Natural killer cell (primary cell): ENCODE results near the gene DNASE1L3. TPM values are rescaled to one million over a fixed set of nuclear protein-coding genes. Genes with fewer than 3 reads are reported as not detected.

Experiments
- ATAC-seq, 3 donors: fragments of 150-1000 bp in 2 of 3; fragments of 200-7000 bp in 1 of 3; cut with Tn5 transposase; 1 replicate in 1 of 3; 2 replicates in 2 of 3; pipeline ENCODE4 v1.10.0; 2021; ENCODE audit warnings: mild to moderate bottlenecking in 2 of 3, moderate library complexity in 2 of 3
- DNase-seq, 2 donors: peaks; one replicate each; pipeline versions ENCODE4 v3.0.0 to v3.0.0-alpha.2; 2013 to 2021; ENCODE audit warnings: mixed read lengths in 1 of 2
- H3K27ac ChIP-seq: one replicate; pipeline ENCODE4 v1.5.1; 2013; ENCODE audit warnings: mild to moderate bottlenecking, low read length
- H3K27me3 ChIP-seq: one replicate; pipeline ENCODE4 v1.6.1; 2013; ENCODE audit warnings: low read length; ENCODE audit not compliant: control insufficient read depth, insufficient read depth
- H3K36me3 ChIP-seq: one replicate; pipeline ENCODE4 v1.6.1; 2013; ENCODE audit warnings: low read length; ENCODE audit not compliant: control insufficient read depth, insufficient read depth
- H3K4me1 ChIP-seq: one replicate; pipeline ENCODE4 v1.6.1; 2013; ENCODE audit warnings: low read length; ENCODE audit not compliant: control insufficient read depth, insufficient read depth
- H3K4me3 ChIP-seq: one replicate; pipeline ENCODE4 v1.5.1; 2013; ENCODE audit warnings: low read length
- H3K9me3 ChIP-seq: one replicate; pipeline ENCODE4 v1.6.1; 2013; ENCODE audit warnings: low read length; ENCODE audit not compliant: control insufficient read depth, insufficient read depth
- H3K27ac Mint-ChIP-seq, 2 donors: one replicate each; pipeline ENCODE4 v1.8.0; 2022; ENCODE audit warnings: mild to moderate bottlenecking in 2 of 2, mixed read lengths in 2 of 2, moderate library complexity in 1 of 2
- H3K27me3 Mint-ChIP-seq, 2 donors: one replicate each; pipeline ENCODE4 v1.8.0; 2022; ENCODE audit warnings: low read depth in 2 of 2, mixed read lengths in 2 of 2
- H3K36me3 Mint-ChIP-seq: one replicate; pipeline ENCODE4 v1.8.0; 2022; ENCODE audit warnings: mixed read lengths
- H3K4me1 Mint-ChIP-seq, 2 donors: one replicate each; pipeline ENCODE4 v1.8.0; 2022; ENCODE audit warnings: mixed read lengths in 2 of 2
- H3K4me3 Mint-ChIP-seq: one replicate; pipeline ENCODE4 v1.8.0; 2022; ENCODE audit warnings: mild to moderate bottlenecking, moderate library complexity, mixed read lengths
- H3K9me3 Mint-ChIP-seq, 2 donors: one replicate each; pipeline ENCODE4 v1.8.0; 2022; ENCODE audit warnings: mixed read lengths in 2 of 2
- WGBS: methylation state at CpG from one replicate; pipeline ENCODE4 v1.1.7; 2013; ENCODE audit warnings: missing lambda C conversion rate; ENCODE audit not compliant: insufficient coverage; 5-methylcytosine and 5-hydroxymethylcytosine counted together
- intact Hi-C: fragments of 100-400 bp; cut with micrococcal nuclease; formaldehyde crosslinking; loops from one replicate; pipeline ENCODE4 v1.14.2; 2022
- total RNA-seq, 4 donors: library from RNA; stranded (reverse); fragments of 120-200 nt in 1 of 4; gene quantifications; one replicate each; pipeline versions ENCODE4 v1.2.3 to v1.2.4, GENCODE V29; 2013 to 2022
- TF ChIP-seq, protein P1 (sequence below): fragments of 200-600 bp; IDR thresholded peaks from one replicate; pipeline ENCODE4 v1.8.0; 2022; ENCODE audit warnings: antibody characterized with exemption

DNASE1L3 gene
- total RNA-seq, 3 donors from 2014 or later (not counting 1 experiment from before 2014, with no cell fraction given): 1.3 TPM; not detected in 2

DNA sequence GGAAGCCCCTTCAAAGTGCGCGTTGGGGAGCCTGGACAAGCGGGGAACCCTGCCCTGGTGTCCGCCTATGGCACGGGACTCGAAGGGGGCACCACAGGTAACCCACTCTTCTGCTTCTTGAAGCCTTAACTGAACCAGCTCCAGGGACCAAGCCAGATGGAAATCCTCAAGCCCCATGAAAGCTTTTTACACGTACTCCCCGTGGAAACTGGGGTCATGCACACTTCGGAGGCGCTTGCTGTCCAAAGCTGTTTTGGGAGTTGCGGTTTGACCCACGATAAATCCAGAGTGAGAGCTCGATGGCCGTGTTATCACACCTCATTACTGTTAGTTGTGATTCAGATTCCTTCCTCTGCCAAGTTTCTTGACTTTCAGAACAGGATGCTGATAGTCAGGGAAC lies 47.5 kb downstream of the DNASE1L3 start:
- Mint-ChIP-seq H3K27ac (no peak overlapping the region), H3K4me3 (no peak overlapping the region), H3K4me1 (peaks cover 0 to 4% of the 10 kb centered on the region in 2 donors), H3K9me3 (no peaks in the 10 kb centered on the region), H3K27me3 (no peaks in the 10 kb centered on the region), H3K36me3 (no peaks in the 10 kb centered on the region)
- no peak overlapping the region for H3K4me3 ChIP-seq
- TF ChIP-seq, protein P1, sequence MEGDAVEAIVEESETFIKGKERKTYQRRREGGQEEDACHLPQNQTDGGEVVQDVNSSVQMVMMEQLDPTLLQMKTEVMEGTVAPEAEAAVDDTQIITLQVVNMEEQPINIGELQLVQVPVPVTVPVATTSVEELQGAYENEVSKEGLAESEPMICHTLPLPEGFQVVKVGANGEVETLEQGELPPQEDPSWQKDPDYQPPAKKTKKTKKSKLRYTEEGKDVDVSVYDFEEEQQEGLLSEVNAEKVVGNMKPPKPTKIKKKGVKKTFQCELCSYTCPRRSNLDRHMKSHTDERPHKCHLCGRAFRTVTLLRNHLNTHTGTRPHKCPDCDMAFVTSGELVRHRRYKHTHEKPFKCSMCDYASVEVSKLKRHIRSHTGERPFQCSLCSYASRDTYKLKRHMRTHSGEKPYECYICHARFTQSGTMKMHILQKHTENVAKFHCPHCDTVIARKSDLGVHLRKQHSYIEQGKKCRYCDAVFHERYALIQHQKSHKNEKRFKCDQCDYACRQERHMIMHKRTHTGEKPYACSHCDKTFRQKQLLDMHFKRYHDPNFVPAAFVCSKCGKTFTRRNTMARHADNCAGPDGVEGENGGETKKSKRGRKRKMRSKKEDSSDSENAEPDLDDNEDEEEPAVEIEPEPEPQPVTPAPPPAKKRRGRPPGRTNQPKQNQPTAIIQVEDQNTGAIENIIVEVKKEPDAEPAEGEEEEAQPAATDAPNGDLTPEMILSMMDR: no peak
- no peaks in the 10 kb centered on the region for H3K4me1 ChIP-seq
- no peak overlapping the region for H3K27ac ChIP-seq
- intact Hi-C loops: no loop called here
- H3K36me3 ChIP-seq: peaks cover 9% of the 10 kb centered on the region
- DNase-seq: no peak
- ATAC-seq: no peak
- 96% methylated on average over 14 of the region's 14 CpGs for WGBS
- no peaks in the 10 kb centered on the region for H3K9me3 ChIP-seq
- no peaks in the 10 kb centered on the region for H3K27me3 ChIP-seq

DNA sequence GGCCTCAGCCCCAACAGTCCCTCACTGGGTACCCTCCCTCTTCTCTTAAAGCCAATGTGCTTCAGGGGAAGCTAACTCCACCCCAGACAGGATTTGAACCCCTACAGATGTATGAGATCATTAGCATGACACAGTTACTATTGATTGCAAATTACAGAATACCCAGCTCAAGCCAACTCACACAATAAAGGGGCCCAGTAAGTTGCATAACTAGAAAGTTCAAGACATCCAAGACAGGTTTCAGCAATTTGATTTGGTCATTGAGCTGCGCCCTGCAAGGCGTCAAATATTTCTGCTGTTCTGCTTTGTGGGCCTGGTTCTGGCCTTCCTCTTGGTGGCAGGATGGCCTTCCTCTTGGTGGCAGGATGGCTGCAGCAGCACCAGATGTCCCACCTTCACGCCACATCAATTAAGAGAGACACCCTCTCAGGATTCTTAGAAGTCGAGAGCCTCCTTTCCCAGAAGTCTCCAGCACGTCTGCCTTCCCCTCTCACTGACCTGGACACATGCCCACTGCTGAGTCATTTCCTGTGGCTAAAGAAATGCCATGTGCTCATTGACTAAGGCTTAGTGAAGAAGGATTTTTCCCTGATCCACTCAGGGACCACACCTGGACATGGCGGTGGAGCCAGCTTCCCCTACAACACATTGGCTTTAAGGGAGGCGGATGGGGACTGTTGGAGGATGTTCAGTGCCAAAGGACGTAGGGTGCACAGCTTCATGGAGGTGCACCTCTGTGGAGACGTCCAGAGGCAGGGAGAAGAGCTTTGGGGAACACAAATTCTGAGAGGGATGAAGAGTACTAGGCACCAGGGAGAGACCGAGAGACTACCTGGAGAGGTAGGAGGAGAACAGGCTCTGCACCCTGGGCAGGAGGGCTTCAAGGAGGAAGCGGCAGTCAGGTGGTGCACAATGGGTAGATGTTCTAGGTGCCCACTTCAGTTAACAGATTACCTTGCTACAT lies 49.1 kb downstream of the DNASE1L3 start:
- DNase-seq (no peak), ATAC-seq (no peak)
- no peaks in the 10 kb centered on the region for H3K36me3 Mint-ChIP-seq
- no peak overlapping the region for H3K27ac ChIP-seq
- no peaks in the 10 kb centered on the region for H3K9me3 ChIP-seq
- TF ChIP-seq, protein P1: no peak
- WGBS: 90% methylated on average over 11 of the region's 11 CpGs
- H3K27ac Mint-ChIP-seq: no peak overlapping the region
- no peaks in the 10 kb centered on the region for H3K9me3 Mint-ChIP-seq
- no peaks in the 10 kb centered on the region for H3K27me3 Mint-ChIP-seq
- H3K27me3 ChIP-seq: no peaks in the 10 kb centered on the region
- no peak overlapping the region for H3K4me3 Mint-ChIP-seq
- peaks cover 0 to 4% of the 10 kb centered on the region in 2 donors for H3K4me1 Mint-ChIP-seq
- H3K4me3 ChIP-seq: no peak overlapping the region
- intact Hi-C loops: no loop called here
- H3K36me3 ChIP-seq: peaks cover 9% of the 10 kb centered on the region
- no peaks in the 10 kb centered on the region for H3K4me1 ChIP-seq

- Mint-ChIP-seq H3K36me3 (no peaks in the 10 kb centered on the region), H3K27ac (no peak overlapping the region), H3K4me3 (no peak overlapping the region), H3K4me1 (peaks cover 0 to 4% of the 10 kb centered on the region in 2 donors), H3K9me3 (no peaks in the 10 kb centered on the region), H3K27me3 (no peaks in the 10 kb centered on the region)
- intact Hi-C loops: no loop called here
- no peaks in the 10 kb centered on the region for H3K27me3 ChIP-seq
- H3K36me3 ChIP-seq: peaks cover 11% of the 10 kb centered on the region
- H3K27ac ChIP-seq: no peak overlapping the region
- TF ChIP-seq, protein P1: no peak
- no peaks in the 10 kb centered on the region for H3K4me1 ChIP-seq
- DNase-seq: no peak
- H3K9me3 ChIP-seq: no peaks in the 10 kb centered on the region
- no peak for ATAC-seq
- WGBS: 96% methylated on average over 1 of the region's 1 CpG
- H3K4me3 ChIP-seq: no peak overlapping the region
Measured at GRCh38 chr3:58160399-58160798, 50.4 kb downstream of the DNASE1L3 start.
